Stimulated activated CD8-positive, alpha-beta memory T cell treated with anti-CD3 and anti-CD28 coated beads, Interleukin-12 subunit alpha, Interleukin-12 subunit beta, amount 100 ng/mL, for 4 hours (primary cell): ENCODE measurements around the gene BBX.
A peak's percentile ranks its signal among the peaks of the same experiment; 100 is the strongest.
"Not testable (repeated sequence)": the region's sequence is repeated elsewhere in the genome, so short reads cannot be mapped to it uniquely, and the experiment has no call there.

Source experiments
- DNase-seq: peaks from one replicate; pipeline ENCODE4 v3.0.0-alpha.2; 2020; ENCODE audit warnings: low read depth

Gene BBX

DNA sequence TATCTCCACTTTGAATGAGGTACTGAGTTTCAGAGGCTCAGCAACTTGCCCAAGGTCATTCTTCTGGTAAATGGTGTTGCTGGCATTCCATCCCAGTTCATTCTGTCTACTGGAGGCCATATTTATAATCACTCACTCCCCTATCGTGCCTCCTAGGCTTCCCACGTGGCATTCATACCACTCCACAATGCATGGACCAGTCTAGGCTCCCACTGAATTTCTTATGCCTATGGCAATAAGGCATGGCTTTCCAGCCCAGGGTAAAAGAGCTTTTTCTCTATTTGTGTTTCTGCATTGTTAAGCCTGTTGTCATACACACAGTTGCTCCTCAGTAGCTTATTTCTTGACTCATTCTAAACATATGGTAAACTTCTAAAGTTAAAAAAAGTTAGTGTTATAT, 19.9 kb downstream of the BBX start:
- DNase-seq = no peak

DNA sequence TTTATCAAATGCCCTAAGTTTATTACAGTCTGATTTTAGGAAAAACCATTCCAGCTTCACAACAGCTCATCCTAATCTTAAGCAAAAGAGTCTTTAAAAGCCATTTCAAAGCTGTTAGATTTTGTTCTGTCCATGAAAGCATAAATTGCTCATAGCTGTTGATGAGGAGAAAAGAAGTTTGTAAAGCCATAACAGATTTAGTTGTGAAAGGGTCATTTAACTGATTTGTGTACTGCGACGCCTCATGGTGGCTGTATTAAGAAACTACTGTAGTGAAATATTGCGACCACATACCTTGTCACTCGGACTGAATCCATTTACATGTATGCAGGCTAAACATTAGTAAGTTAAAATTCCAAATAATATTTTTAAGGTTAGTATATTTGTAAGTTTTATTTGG, 20.9 kb downstream of the BBX start:
- DNase-seq = no peak

DNA sequence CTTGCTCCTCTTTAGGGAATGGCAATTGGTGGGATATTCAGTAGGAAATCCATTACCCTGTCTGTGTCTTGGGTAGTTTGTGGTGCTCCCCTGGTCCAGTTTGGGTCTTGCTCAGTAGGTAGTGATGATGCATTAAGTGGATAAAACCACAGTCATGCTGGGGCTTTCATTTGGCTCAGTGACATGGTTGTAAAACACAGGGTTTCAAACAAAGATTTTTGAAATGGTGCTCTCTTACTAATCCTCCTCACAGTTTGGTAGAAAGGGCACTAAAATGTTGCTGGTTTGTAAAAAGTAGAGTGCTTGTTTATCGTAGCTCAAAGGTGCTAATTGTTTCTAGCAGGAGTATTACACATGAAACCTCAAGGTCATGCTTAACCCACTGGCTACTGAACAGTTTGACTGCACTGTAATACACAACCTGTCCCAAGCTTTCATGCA, 22.9 kb downstream of the BBX start:
- no peak for DNase-seq

DNA sequence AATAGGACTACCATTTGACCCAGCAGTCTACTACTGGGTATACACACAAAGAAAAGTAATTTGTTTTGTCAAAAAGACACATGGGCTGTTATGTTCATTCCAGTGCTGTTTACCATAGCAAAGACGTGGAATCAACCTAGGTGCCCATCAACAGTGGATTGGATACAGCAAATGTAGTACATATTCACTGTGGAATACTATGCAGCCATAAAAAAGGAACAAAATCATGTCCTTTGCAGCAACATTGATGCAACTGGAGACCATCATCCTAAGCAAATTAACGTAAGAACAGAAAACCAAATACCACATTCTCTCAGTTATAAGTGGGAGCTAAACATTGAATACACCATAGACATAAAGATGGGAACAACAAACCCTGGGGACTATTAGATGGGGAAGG, 25.8 kb downstream of the BBX start:
- DNase-seq = no peak

DNA sequence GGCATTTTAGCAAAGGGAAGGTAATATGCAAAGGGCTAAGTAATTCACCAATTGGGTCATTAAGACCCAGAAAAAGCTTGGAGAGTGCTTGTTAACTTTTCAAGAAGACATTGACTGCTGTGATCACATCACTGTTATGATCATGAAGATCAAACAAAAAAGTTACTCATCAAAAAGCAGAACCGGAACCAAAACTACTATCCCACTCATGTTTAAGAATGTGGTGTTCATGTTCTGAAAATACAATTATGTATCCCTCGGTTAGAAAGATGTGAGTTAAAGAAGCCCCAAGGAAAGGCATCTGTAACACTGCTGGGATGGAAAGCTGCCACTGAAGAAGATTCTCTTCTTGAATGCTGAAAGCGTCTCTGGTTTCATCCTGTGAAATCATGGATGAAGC, 32.6 kb downstream of the BBX start:
- DNase-seq = no peak

DNA sequence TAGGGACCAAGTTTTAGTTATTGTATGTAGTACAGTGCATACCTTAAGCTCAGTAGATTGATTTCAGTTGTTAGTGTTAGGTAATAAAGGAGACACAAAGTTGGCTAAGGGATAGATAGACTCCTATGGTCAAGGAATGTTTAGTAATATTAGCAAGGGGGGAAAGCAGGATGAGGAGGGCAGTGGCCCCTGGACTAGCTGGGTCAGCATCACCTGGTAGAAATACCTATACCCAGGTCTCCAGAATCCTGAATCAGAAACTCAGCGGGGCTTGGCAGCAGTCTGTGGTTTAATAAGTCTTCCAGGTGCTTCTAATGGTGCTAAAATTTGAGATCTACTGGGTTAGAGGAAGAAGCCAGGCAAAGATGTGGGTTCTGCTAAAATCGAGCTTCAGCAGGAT, 35.0 kb downstream of the BBX start:
- no peak for DNase-seq

DNA sequence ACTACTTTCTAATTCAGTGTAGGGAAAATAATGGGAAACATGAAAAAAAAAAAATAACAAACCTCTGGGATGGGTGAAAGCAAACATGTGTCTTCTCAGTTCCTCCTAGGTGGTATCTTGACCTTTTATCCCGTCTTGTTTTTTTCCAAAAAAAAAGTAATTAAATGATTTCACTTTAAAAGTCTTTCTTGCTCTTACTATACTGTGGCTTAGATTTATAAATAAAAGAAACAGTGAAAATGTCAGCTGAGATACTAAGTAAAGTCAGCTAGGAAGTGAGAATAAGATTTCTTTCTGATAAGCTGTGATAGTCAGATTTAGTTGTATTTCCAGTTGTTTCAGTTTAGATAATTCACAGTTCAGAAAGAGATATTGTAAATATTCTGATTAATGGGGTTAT, 37.4 kb downstream of the BBX start:
- no peak for DNase-seq

DNA sequence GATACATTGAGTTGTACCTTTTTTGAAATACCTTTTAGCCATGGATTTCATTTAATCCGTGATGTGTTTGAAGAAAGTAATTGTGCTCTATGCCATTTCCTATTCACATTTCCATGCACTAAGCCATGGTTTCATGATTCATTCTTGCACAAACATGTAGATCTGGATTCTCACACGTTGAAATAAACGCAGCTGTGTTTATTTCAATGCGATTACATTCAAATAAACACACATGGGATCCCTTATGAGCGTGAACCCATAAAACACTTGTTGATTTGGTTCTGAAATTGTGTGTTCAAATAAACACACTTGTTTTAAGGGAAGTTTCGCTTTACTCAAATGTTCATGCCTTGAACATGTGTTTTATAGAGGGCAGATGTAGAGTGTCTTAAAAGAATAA, 39.2 kb downstream of the BBX start:
- no peak for DNase-seq

DNA sequence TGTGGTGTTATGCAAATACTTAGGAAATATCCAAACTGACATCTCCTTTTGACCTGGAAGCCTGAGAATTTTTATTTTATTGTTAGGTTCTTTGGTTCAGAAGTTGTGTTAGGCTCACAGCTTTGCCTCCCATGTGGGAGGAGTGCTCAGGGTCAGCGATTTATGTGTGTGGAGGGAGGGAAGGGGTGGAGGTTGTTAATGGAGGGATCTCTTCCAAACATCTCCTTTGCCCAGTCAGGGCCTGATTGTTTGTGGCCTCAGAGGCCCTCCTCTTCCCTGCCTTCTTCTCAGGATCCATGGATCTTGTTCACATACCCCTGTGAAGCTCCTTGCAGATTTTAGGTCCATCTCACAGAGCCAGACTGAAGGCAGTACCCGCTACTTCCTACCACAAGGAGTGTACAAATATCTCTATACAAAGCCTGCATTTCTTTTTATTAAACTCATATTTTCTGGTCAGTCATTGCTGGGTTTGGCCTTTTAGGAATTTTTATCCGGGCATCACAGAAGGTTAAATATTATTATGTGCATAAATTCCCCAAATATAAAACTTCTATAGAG, 40.3 kb downstream of the BBX start:
- no peak for DNase-seq

DNA sequence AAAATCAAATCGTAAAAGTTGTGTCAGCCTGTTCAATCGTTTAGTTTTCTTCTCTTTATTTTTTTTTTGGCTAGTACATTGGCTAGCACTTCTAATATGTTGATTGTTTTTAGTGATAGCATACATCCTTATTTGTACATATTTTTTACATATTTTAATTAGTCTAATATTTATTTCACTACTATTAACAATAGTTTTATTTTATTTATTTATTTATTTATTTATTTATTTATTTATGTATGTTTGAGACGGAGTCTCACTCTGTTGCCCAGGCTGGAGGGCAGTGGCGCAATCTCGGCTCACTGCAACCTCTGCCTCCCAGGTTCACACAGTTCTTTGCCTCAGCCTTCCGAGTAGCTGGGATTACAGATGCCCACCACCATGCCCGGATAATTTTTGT, 42.5 kb downstream of the BBX start:
- not testable (repeated sequence) for DNase-seq

DNA sequence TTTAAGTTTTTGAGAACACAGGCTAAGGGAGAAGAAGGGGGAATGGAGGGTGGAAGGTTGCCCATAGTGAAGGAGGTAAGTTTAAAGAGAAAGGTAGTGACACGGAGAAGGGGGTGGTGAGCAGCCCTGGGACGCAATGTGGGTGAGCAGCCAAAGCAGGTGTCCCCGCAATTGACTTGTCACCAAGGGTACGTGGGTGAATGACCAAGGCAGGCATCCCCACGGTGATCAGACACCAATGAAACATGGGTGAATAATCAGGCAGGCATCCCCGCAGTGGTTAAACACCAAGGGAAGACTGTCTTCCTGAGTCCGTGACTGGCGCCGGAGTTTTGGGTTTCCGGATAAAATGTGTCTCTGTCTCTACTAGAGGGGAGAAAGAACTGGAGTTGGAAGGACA, 48.3 kb downstream of the BBX start:
- DNase-seq = not testable (repeated sequence)

DNA sequence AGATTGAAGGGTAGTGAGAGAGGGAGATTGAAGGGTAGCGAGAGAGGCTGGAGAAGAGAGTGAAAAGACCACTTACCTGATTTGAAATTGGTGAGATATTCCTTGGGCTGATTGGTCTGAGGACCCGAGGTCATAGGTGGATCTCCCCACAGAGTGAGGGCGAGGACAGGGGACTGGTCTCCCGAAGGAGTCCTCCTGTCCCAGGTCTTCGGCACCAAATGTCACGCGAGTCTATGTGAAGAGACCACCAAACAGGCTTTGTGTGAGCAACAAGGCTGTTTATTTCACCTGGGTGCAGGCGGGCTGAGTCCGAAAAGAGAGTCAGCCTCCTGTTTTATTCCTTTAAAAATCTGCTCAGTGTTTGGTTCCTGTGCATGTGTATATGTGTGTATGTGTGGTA, 48.7 kb downstream of the BBX start:
- DNase-seq = not testable (repeated sequence)

DNA sequence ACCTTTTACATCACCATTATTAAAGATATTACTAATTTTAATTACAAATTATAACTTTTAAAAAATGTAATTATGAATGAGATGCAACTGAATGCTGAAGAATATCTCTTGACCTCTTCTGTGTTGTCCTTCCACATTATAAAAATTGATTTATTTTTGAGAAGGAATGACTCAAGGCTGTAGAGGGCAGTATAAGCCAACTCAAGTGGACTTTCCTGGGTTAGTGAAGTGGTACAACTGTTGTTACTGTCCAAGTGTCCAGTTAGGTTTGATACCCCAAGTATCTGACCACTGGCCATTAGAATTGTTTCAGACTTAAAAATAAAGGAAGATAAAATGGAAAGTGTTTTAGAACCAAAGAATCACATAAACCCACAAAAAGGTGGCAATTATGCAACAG, 51.9 kb downstream of the BBX start:
- no peak for DNase-seq

DNA sequence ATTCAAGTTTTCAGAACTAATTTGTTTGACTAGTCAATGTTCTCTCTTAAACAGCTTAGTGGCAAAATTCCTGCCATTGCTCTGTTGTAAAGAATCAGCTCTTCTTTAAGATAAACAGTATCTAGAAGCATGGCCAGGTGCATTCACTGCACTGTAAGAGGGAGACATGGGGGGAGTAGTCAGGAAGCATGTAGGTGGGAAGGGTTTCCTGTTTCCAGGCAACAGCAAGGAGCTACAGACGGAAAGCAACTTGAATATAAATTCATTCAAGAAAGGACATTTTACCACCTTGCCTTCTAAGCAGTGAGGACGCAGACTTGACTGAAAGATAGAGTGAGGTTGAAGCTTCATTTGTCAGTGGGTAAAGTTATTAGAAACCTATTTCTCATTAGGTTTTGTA, 55.3 kb downstream of the BBX start:
- no peak for DNase-seq

DNA sequence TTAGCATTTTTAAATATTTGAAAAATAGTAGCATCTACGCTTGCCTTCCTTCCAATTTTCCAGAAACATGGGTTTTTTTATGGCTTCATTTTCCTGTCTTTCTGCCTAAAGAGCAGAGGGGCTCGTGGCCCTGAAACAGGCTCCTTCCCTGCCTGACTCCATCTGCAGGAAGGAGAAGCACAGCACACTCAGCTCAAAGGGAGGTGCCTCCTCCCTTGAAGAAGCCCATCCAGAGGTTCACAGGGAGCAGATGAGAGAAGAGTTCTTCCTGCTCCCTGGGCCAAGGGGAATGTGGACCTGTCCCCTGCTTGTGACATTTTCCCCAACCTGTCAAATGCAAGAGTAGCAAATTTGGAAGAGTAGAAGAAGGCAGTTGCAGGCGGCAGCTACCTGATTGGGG, 55.8 kb downstream of the BBX start:
- DNase-seq = no peak

DNA sequence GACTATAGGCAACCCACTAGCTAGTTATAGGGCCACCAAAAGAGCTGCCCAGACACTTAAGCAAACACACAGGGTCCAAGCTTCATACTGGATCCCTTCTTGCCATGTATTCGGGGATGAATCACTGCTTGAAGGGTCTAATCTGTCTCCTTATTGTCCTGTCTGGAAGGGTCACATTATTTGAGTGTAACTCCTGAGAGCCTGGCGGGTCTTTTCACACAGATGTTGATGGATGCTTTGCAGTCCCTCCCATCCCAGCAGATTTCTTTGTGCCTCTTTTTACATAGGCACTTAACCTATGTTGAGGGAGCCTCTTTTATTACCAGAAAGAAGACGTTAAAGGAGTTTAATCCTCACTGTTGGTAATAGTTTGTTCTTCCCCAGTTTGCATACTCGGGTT, 56.6 kb downstream of the BBX start:
- DNase-seq = no peak

DNA sequence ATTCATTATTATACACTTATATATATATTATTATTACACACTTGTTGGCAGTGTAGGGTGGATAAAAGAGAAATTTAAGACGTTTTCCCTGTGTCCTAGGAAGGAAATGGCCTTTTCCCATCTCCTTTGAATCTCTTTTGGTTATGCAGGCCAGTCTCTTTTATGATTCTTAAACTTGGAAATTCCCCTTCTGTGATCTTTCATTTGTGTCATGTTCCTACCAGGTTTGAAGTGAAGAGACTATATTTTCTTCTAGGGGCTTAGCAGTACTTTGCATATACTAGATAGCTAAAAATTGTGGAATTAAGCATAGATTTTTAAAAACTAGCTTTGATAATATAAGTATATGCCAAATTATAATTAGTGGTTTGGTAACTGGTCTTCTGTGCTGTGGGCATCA, 58.5 kb downstream of the BBX start:
- DNase-seq = no peak

DNA sequence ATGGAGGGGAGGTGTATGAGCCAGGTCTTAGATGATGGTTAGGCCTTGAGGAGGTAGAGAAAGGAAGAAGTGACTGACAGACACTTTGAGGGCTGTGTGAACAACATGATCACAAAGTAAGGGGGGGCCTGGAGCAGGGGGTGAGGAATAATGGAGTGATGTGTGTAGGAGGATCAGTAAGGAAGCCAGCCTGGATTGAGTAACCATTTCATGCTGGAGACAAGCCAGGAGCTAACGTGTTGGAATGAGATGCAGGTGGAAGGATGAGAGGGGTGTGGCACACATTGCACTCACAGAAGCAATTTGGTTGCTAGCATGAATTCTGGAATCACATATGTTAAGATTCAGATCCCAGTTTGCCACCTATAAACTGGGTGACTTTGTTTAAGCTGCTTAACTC, 65.5 kb downstream of the BBX start:
- no peak for DNase-seq

DNA sequence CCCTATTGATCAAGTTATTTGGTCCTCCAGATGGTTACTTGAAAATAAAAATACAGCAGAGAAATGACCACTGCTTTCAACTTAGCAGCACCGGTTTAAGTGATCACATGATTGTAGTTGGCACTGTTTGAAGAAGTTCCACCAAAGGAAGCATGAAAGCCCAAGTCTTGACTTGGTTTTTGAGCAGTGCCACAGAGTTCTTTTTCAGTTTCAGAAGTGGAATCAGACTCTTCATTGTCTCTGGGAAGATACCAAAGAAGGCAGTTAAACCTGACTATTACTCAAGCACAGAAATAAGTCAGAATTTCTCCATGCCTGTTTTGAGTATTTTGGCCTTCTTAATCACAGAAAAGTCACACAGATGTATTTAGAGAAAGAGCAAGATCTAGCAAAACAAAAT, 66.7 kb downstream of the BBX start:
- DNase-seq = no peak

DNA sequence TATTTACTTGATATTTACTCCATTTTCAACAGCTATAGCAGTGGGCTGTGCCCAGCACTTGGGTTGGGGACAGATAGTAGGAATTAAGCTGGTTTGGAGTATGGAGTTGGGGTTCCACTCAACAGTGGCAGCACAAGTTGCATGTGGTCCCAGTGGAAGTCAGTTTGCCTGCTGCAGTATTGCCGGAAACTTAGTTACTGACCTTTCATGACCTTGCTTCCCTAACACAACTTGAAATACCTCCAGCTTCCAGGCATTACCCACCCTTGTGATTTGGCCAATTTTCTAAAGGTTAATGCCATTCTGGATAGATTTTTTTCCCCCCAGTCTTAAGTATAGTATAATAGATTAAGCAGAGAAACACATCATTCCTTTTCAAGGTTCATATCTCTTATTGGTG, 68.0 kb downstream of the BBX start:
- no peak for DNase-seq

DNA sequence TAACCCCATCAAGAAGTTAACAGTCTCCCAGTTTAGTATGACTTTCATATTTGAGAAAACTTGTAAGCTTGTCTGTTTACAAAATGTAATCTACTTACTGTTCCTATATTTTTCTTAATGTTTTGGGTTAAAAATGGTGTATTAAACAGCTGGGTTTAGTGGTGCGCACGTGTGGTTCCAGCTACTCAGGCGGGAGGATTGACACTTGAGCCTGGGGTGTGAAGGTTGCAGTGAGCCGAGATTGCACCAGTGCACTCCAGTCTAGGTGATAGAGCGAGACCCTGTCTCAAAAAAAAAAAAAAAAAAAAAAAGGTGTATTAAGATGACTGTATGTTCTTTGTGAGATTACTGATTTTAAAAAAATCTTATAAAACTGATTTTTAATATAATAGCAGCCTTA, 69.3 kb downstream of the BBX start:
- no peak for DNase-seq

DNA sequence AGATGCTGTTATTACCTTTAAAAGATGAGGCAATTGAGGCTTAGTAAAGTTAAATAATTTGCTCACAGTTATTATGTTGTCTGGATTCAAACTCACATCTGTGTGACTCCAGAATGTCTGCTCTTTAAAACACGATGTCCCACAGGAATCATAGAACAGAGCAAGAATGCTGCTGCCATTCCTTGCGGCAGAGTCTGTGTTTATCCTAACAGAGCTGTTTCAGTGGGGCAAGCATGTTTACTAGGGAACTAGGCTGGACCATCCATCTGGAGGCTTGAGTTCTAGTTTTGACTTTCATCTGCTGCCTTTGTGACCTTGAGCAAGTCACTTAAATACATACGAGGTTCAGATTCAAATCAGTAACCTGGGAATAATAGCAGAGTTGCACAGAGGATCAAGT, 72.1 kb downstream of the BBX start:
- no peak for DNase-seq

DNA sequence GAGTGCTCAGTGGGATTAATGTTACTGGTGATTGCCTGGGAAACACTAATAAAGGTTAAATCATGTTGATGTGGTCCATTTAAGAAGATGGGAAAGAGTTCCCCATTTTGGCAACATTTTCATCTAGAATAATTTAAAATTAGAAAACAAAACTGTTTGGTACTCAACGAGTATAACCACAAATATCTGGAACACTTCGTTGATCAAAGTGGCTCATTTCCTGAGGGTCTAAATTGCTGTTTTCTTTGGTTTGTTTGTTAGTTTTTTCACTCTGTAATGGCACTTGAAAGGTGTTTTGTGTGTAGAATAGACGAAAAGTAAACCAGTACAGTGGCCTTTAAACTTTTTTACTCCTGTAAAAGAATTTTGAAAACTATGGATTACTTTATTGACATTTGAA, 73.9 kb downstream of the BBX start:
- DNase-seq = no peak

DNA sequence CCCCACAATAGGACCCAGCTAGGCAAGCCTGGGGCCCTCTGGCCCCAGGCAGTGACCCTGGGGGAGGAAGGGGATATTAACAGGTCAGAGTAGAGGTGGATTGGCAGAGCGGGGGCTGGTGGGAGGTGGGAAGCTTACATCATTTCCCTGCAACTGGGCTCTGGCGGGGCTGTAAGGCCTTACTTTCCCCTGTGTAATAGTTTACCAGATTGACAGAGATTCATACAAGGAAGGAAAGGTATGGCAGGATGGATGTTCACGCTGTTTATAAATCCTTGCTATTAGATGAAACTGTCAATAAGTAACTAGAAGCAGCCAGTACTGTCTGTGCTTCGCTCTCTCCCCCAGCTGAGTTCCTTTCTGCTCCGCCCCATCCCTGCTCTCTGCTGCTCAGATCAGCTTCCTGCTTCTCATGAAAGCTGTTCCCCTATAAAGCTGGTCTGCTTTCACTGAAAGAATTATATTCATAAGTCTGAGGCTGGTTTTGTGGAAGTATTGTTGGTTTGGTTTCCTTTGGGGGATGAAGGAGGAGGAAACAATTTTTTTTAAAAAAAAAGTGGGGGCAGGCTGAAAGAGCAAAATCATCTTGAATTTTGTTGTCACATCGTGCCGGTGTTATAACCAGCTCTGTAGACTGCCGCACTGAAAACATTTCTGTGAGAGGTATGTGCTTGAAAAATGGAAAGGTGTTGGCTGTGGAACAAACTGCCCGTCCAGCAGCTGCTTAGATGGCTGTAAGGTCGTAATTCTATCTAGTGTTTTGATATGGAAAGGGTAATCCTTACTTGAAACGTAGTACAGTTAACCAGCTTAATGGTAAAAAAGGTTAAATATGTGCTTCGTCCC, 76.4 kb downstream of the BBX start:
- DNase-seq = peak; percentile 13
